Measurements from ENCODE around the gene CAMSAP3. TPM values are rescaled to one million over a fixed set of nuclear protein-coding genes. Genes with fewer than 3 reads are reported as not detected.

CAMSAP3 gene
- total and polyA plus RNA-seq, 12 donors: 0.61 to 18.9 (median 6.0) TPM

- Histone ChIP-seq H3K27ac (peak overlapping the region in 4 of 5 donors; percentile 57 to 86 (median 82)), H3K4me3 (peak overlapping the region; percentile 63 to 94 (median 78)), H3K36me3 (replicated peaks in 1 of 2) (peaks cover 0 to 23% of the 10 kb centered on the region in 2 donors), H3K27me3 (no peaks in the 10 kb centered on the region), H3K9me3 (replicated peaks in 1 of 3) (no peaks in the 10 kb centered on the region), H3K4me1 (replicated peaks in 1 of 2) (peaks cover 21 to 24% of the 10 kb centered on the region in 2 donors)
- 4 to 9% (median 4%) methylated on average over 13 to 15 of the region's 15 CpGs for WGBS, 4 donors
- TF ChIP-seq CTCF (IDR thresholded peaks at IDR 0.05) (no peak), POLR2A (IDR thresholded peaks at IDR 0.05) (no peak)
- no peak for DNase-seq
- intact Hi-C loops (cut with DNase I): no loop called here
These were observed 33.1 kb downstream of the CAMSAP3 start for GRCh38 chr19:7628589-7629311.

DNA sequence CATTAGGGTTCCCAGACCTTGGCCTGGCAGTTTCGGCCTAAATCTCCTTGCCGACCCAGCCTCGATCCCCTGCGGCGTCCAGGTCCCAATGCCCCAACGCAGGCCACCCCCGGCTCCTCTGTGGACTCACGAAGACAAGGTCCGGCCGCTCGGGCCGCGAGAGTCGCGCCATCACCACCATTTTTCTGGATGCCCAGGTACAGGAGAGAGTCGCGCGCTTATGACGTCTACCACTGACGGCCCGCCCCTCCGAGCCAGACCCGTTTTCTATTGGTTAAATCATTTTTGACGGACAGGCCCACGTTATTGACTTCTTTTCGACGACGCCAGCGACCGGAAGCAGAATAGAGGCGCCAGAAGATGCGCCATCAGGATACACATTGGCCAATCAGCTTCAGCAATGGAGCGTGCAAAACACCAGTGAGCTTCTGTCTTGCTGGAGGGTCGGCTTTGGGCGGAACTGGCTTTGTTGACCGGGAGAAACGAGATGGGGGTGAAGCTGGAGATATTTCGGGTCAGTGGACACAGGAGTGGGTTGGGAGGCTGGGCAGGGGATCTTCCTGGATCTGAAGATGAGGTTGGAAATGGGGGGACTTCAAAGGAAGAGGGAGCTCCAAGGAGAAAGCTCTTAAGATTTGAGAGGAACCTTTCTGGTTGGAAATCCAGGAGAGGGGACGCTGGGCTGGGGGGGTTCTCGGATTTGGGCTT lies 33.8 kb downstream of the CAMSAP3 start, which contains the start of the genes PET100 and XAB2:
PET100 (plus strand) TSS at position 447 of the 708 bp plus-strand sequence; CDS start at position 488, 41 bp downstream.
XAB2 (minus strand) TSS at position 199 of the 708 bp plus-strand sequence; CDS start at position 181, 18 bp downstream.
- H3K36me3 ChIP-seq (replicated peaks in 1 of 2): peaks cover 0 to 15% of the 10 kb centered on the region in 2 donors
- H3K9me3 ChIP-seq (replicated peaks in 1 of 3): no peaks in the 10 kb centered on the region
- no peaks in the 10 kb centered on the region for H3K27me3 ChIP-seq
- DNase-seq: peak; percentile 96 to 100 (median 99)
- WGBS, 4 donors: 0 to 1% (median 0%) methylated on average over 19 to 40 of the region's 40 CpGs
- TF ChIP-seq POLR2A (IDR thresholded peaks at IDR 0.05) (peak in 1 of 2 donors; percentile 65), CTCF (IDR thresholded peaks at IDR 0.05) (no peak)
- peak within 1 kb of the TSS in 4 of 5 donors; percentile 57 to 86 (median 82) for H3K27ac ChIP-seq
- H3K4me1 ChIP-seq (replicated peaks in 1 of 2): peaks cover 21 to 24% of the 10 kb centered on the region in 2 donors
- intact Hi-C loops (cut with DNase I): no loop called here
- peak within 1 kb of the TSS; percentile 63 to 94 (median 78) for H3K4me3 ChIP-seq

DNA sequence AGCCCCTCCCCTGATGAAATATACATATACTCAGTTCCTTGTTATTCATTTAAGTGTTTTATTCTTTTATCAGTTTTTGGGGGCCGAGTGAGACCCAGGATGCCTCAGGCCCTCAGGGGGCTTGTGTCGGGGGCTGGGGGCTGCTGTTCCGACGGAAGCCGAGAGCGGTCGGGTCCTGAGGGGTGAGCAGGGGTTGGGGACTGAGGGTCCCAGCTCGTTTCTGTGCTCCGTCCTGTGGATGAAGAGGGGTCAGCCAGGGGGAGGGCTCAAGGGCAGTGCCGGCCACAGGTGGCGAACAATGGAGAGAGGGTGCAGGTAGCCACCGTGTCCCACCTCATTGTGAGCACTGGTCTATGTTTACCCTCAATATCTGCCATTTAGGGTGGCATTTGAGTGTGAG lies 35.9 kb downstream of the CAMSAP3 start:
- H3K27ac ChIP-seq: no peak overlapping the region
- H3K27me3 ChIP-seq: no peaks in the 10 kb centered on the region
- H3K36me3 ChIP-seq (replicated peaks in 1 of 2): no peaks in the 10 kb centered on the region
- TF ChIP-seq POLR2A (IDR thresholded peaks at IDR 0.05) (no peak), CTCF (IDR thresholded peaks at IDR 0.05) (no peak)
- H3K4me3 ChIP-seq: no peak overlapping the region
- H3K4me1 ChIP-seq (replicated peaks in 1 of 2): peaks cover 22 to 26% of the 10 kb centered on the region in 2 donors
- WGBS, 4 donors: 83 to 91% (median 88%) methylated on average over 11 to 12 of the region's 12 CpGs
- intact Hi-C loops (cut with DNase I): no loop called here
- no peaks in the 10 kb centered on the region for H3K9me3 ChIP-seq (replicated peaks in 1 of 3)
- no peak for DNase-seq

Data from adrenal gland (tissue), 12 donors.